OCI-LY1 (cell line): ENCODE results near the gene NSD2.

ENCODE experiments used
- EZH2 ChIP-seq: fragments of 200-600 bp; sonication (generic), shearing (Covaris generic); IDR thresholded peaks from 2 replicates; pipeline ENCODE4 v1.8.0; 2017; ENCODE audit warnings: borderline replicate concordance, mixed run types, mild to moderate bottlenecking, antibody characterized with exemption, low read length, moderate library complexity, mixed read lengths
- TF ChIP-seq, protein P1 (sequence below): fragments of 200-600 bp; sonication (generic), shearing (Covaris generic); IDR thresholded peaks from 2 replicates; pipeline ENCODE4 v1.5.1; 2017; ENCODE audit warnings: mild to moderate bottlenecking, antibody characterized with exemption, low read length, moderate library complexity, mixed read lengths

DNA sequence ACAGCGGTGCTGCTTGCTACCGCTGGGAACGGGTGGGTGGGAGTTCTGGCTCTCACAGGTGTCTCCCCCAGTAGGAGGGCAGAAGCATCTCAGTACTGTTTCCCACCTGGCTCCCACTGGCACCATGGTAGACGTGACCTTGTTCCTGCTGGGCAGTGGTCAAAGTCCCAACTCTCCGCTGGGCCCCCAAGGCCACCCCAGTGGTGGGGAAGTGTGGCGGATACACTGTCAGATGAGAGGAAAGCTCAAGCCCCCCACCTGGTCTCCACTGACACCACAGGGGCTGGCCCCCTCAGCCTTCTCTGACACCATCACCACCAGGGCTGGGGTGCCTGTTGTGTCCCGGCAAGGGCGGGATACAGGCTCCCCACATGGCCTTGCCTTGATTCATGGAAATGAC lies 39.9 kb upstream of the NSD2 start:
- TF ChIP-seq, protein P1, sequence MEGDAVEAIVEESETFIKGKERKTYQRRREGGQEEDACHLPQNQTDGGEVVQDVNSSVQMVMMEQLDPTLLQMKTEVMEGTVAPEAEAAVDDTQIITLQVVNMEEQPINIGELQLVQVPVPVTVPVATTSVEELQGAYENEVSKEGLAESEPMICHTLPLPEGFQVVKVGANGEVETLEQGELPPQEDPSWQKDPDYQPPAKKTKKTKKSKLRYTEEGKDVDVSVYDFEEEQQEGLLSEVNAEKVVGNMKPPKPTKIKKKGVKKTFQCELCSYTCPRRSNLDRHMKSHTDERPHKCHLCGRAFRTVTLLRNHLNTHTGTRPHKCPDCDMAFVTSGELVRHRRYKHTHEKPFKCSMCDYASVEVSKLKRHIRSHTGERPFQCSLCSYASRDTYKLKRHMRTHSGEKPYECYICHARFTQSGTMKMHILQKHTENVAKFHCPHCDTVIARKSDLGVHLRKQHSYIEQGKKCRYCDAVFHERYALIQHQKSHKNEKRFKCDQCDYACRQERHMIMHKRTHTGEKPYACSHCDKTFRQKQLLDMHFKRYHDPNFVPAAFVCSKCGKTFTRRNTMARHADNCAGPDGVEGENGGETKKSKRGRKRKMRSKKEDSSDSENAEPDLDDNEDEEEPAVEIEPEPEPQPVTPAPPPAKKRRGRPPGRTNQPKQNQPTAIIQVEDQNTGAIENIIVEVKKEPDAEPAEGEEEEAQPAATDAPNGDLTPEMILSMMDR: no peak
- no peak for TF ChIP-seq EZH2
